Measurements from ENCODE around the gene ARHGEF4. TPM values are rescaled to one million over a fixed set of nuclear protein-coding genes. Genes with fewer than 3 reads are reported as not detected.
A peak's percentile ranks its signal among the peaks of the same experiment; 100 is the strongest.
"Not testable (repeated sequence)": the region's sequence is repeated elsewhere in the genome, so short reads cannot be mapped to it uniquely, and the experiment has no call there.

ARHGEF4 gene
- total and polyA plus RNA-seq, 4 donors: 61.6 to 210 (median 137) TPM

- no peak for DNase-seq (ENCODE audit: low read depth in 4 of 6, low spot score in 6 of 6)
- H3K4me1 ChIP-seq (ENCODE audit: control insufficient read depth, insufficient read depth, low read length): no peaks in the 10 kb centered on the region
- WGBS (ENCODE audit: insufficient coverage): 91% methylated on average over 5 of the region's 5 CpGs
Measured at GRCh38 chr2:130977461-130978050, 140.8 kb downstream of the ARHGEF4 start.

GRCh38 chr2:130981667-130982066 is 145.0 kb downstream of the ARHGEF4 start:
- Histone ChIP-seq H3K27ac (ENCODE audit: low read depth, low read length) (no peak overlapping the region), H3K27me3 (ENCODE audit: control insufficient read depth, insufficient read depth, low read length) (no peaks in the 10 kb centered on the region), H3K4me1 (ENCODE audit: control insufficient read depth, insufficient read depth, low read length) (no peaks in the 10 kb centered on the region), H3K36me3 (ENCODE audit: control insufficient read depth, insufficient read depth, low read length) (peaks cover 14% of the 10 kb centered on the region), H3K9me3 (ENCODE audit: control insufficient read depth, insufficient read depth, low read length) (no peaks in the 10 kb centered on the region), H3K4me3 (ENCODE audit: low read depth, low read length) (no peak overlapping the region)
- 50% methylated on average over 1 of the region's 1 CpG for WGBS (ENCODE audit: insufficient coverage)
- DNase-seq (ENCODE audit: low read depth in 4 of 6, low spot score in 6 of 6): no peak

More at GRCh38 chr2:130977461-130978050, 140.8 kb downstream of the ARHGEF4 start:
- H3K36me3 ChIP-seq (ENCODE audit: control insufficient read depth, insufficient read depth, low read length): peaks cover 13% of the 10 kb centered on the region
- H3K4me3 ChIP-seq (ENCODE audit: low read depth, low read length): no peak overlapping the region
- H3K27me3 ChIP-seq (ENCODE audit: control insufficient read depth, insufficient read depth, low read length): no peaks in the 10 kb centered on the region
- H3K27ac ChIP-seq (ENCODE audit: low read depth, low read length): no peak overlapping the region
- no peaks in the 10 kb centered on the region for H3K9me3 ChIP-seq (ENCODE audit: control insufficient read depth, insufficient read depth, low read length)

DNA sequence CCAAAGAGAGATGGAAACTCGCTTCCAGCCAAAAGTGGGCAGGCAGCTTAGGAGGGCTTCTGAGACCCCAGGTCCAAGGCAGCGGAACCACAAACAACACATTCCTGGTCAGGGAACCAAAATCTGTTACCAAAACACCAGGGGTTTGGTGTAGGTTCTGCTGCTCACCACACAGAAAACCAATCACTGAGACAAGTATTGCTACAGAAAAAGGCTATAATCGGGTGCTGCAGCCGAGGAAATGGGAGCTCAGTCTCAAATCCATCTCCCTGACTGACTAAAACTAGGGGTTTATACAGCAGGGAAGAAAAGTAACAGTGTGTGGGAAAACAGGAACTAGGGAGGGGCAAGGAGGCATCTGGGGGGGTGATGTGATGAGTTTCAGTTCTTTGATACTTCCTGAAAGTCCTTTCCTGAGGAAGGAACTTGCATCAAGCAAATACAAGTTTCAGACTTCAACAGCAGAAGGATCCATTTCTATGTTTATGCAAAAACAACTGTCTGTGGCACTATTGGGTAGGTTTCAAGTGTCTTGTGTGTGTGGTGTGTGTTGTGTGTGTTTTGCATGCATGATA is 148.6 kb downstream of the ARHGEF4 start:
- no peak overlapping the region for H3K27ac ChIP-seq (ENCODE audit: low read depth, low read length)
- H3K9me3 ChIP-seq (ENCODE audit: control insufficient read depth, insufficient read depth, low read length): no peaks in the 10 kb centered on the region
- H3K4me3 ChIP-seq (ENCODE audit: low read depth, low read length): no peak overlapping the region
- no peak for DNase-seq (ENCODE audit: low read depth in 4 of 6, low spot score in 6 of 6)
- H3K27me3 ChIP-seq (ENCODE audit: control insufficient read depth, insufficient read depth, low read length): no peaks in the 10 kb centered on the region
- peaks cover 10% of the 10 kb centered on the region for H3K4me1 ChIP-seq (ENCODE audit: control insufficient read depth, insufficient read depth, low read length)
- 86% methylated on average over 1 of the region's 4 CpGs for WGBS (ENCODE audit: insufficient coverage)
- peaks cover 18% of the 10 kb centered on the region for H3K36me3 ChIP-seq (ENCODE audit: control insufficient read depth, insufficient read depth, low read length)

DNA sequence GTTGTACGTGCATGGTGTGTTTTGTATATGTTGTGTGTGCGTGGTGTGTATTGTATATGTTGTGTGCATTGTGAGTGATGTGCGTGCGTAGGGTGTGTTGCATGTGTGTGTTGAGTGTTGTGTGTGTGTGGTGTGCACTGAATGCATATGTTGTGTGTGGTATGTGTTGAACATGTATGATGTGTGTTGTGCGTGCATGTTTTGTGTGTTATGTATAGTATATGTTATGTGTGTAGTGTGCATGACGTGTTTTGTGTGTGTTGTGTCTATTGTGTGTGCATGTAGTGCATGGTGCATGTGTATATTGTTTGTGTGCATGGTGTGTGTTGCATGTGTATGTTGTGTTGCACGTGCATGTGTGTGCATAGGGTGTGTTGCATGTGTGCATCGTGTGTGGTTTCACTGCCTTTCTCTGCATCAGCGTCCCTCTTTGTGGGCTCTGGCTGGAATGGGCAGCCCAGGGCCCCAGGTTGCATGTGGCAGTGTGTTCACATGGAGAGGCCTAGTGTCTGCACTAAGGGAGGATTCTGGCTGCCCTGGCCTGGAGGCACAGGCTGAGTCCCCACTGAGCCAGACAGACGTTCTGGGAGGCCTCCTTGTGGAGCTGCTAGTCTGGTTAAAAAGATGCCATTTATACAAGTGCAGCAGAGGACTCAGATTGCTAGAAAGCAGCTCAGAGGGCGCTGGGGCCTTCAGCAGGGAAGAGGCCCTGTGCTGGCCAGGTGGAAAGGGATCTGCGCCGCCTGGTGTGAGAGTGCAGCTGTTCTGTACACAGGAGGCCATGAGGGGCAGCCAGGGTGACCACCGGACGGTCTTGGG is 149.3 kb downstream of the ARHGEF4 start:
- Histone ChIP-seq H3K36me3 (ENCODE audit: control insufficient read depth, insufficient read depth, low read length) (peaks cover 18% of the 10 kb centered on the region), H3K4me3 (ENCODE audit: low read depth, low read length) (no peak overlapping the region), H3K27ac (ENCODE audit: low read depth, low read length) (no peak overlapping the region), H3K27me3 (ENCODE audit: control insufficient read depth, insufficient read depth, low read length) (no peaks in the 10 kb centered on the region), H3K9me3 (ENCODE audit: control insufficient read depth, insufficient read depth, low read length) (no peaks in the 10 kb centered on the region), H3K4me1 (ENCODE audit: control insufficient read depth, insufficient read depth, low read length) (peaks cover 10% of the 10 kb centered on the region)
- no peak for DNase-seq (ENCODE audit: low read depth in 4 of 6, low spot score in 6 of 6)
- WGBS (ENCODE audit: insufficient coverage): 90% methylated on average over 15 of the region's 15 CpGs

DNA sequence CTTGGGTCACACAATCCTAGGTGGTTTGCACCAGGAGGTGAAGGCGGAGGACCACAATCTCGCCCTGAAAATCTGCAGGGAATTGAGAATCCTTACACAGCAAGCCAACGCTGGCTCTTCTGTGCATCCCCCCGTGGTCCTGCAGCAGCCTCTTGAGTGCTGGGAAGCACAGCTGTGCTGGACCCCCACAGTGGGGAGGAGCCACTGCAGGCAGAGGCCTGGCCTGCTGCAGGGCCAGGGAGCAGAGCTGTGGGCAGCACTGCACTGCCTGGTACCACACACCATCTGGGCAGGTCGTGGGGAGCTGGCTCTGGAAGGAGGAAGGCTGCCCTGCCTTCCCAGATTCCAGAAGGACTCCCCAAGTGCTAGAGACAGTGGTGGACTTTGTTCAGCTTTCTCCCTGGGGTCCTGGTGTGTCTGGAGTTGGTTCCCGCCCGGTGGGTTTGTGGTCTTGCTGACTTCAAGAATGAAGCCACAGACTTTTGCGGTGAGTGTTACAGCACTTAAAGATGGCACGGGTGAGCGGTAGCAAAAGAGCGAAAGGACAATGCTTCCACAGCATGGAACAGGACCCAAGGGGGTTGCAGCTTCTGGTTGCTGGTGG is 150.3 kb downstream of the ARHGEF4 start:
- no peaks in the 10 kb centered on the region for H3K9me3 ChIP-seq (ENCODE audit: control insufficient read depth, insufficient read depth, low read length)
- 89% methylated on average over 11 of the region's 11 CpGs for whole genome bisulfite sequencing (ENCODE audit: insufficient coverage)
- no peak overlapping the region for H3K27ac ChIP-seq (ENCODE audit: low read depth, low read length)
- peaks cover 20% of the 10 kb centered on the region for H3K36me3 ChIP-seq (ENCODE audit: control insufficient read depth, insufficient read depth, low read length)
- H3K4me3 ChIP-seq (ENCODE audit: low read depth, low read length): no peak overlapping the region
- peaks cover 10% of the 10 kb centered on the region for H3K4me1 ChIP-seq (ENCODE audit: control insufficient read depth, insufficient read depth, low read length)
- H3K27me3 ChIP-seq (ENCODE audit: control insufficient read depth, insufficient read depth, low read length): no peaks in the 10 kb centered on the region
- DNase-seq (ENCODE audit: low read depth in 4 of 6, low spot score in 6 of 6): no peak

- no peak for DNase-seq (ENCODE audit: low read depth in 4 of 6, low spot score in 6 of 6)
- Histone ChIP-seq H3K4me3 (ENCODE audit: low read depth, low read length) (no peak overlapping the region), H3K27me3 (ENCODE audit: control insufficient read depth, insufficient read depth, low read length) (no peaks in the 10 kb centered on the region), H3K27ac (ENCODE audit: low read depth, low read length) (no peak overlapping the region), H3K9me3 (ENCODE audit: control insufficient read depth, insufficient read depth, low read length) (no peaks in the 10 kb centered on the region), H3K4me1 (ENCODE audit: control insufficient read depth, insufficient read depth, low read length) (peaks cover 10% of the 10 kb centered on the region), H3K36me3 (ENCODE audit: control insufficient read depth, insufficient read depth, low read length) (peaks cover 21% of the 10 kb centered on the region)
- WGBS (ENCODE audit: insufficient coverage): 57% methylated on average over 14 of the region's 15 CpGs
Measured at GRCh38 chr2:130987519-130988425, 151.1 kb downstream of the ARHGEF4 start.

- H3K4me1 ChIP-seq (ENCODE audit: control insufficient read depth, insufficient read depth, low read length): peaks cover 12% of the 10 kb centered on the region
- peaks cover 14% of the 10 kb centered on the region for H3K36me3 ChIP-seq (ENCODE audit: control insufficient read depth, insufficient read depth, low read length)
- not testable (repeated sequence) for H3K9me3 ChIP-seq (ENCODE audit: control insufficient read depth, insufficient read depth, low read length); H3K27me3 ChIP-seq (ENCODE audit: control insufficient read depth, insufficient read depth, low read length); DNase-seq (ENCODE audit: low read depth in 4 of 6, low spot score in 6 of 6); H3K4me3 ChIP-seq (ENCODE audit: low read depth, low read length); H3K27ac ChIP-seq (ENCODE audit: low read depth, low read length)
- WGBS (ENCODE audit: insufficient coverage): 94% methylated on average over 26 of the region's 32 CpGs
Measured at GRCh38 chr2:130991446-130991845, 154.7 kb downstream of the ARHGEF4 start.

- not testable (repeated sequence) for H3K4me3 ChIP-seq (ENCODE audit: low read depth, low read length); H3K36me3 ChIP-seq (ENCODE audit: control insufficient read depth, insufficient read depth, low read length); H3K27me3 ChIP-seq (ENCODE audit: control insufficient read depth, insufficient read depth, low read length); H3K27ac ChIP-seq (ENCODE audit: low read depth, low read length); H3K9me3 ChIP-seq (ENCODE audit: control insufficient read depth, insufficient read depth, low read length); DNase-seq (ENCODE audit: low read depth in 4 of 6, low spot score in 6 of 6)
- WGBS (ENCODE audit: insufficient coverage): 92% methylated on average over 9 of the region's 10 CpGs
- peaks cover 12% of the 10 kb centered on the region for H3K4me1 ChIP-seq (ENCODE audit: control insufficient read depth, insufficient read depth, low read length)
Measured at GRCh38 chr2:130992003-130992402, 155.3 kb downstream of the ARHGEF4 start.

GRCh38 chr2:130996691-130997090 is 160.0 kb downstream of the ARHGEF4 start:
- Histone ChIP-seq H3K4me3 (ENCODE audit: low read depth, low read length) (no peak overlapping the region), H3K4me1 (ENCODE audit: control insufficient read depth, insufficient read depth, low read length) (peaks cover 2% of the 10 kb centered on the region), H3K27me3 (ENCODE audit: control insufficient read depth, insufficient read depth, low read length) (no peaks in the 10 kb centered on the region), H3K9me3 (ENCODE audit: control insufficient read depth, insufficient read depth, low read length) (no peaks in the 10 kb centered on the region), H3K36me3 (ENCODE audit: control insufficient read depth, insufficient read depth, low read length) (peaks cover 2% of the 10 kb centered on the region), H3K27ac (ENCODE audit: low read depth, low read length) (no peak overlapping the region)
- peak in 1 of 6 donors; percentile 39 for DNase-seq (ENCODE audit: low read depth in 4 of 6, low spot score in 6 of 6)
- WGBS (ENCODE audit: insufficient coverage): no CpG with 5 or more reads among the region's 3 CpGs

Data from spinal cord (tissue), 10 donors.